ENCODE measurements around the gene SLC49A4. TPM values are rescaled to one million over a fixed set of nuclear protein-coding genes. Genes with fewer than 3 reads are reported as not detected.
"Not testable (repeated sequence)": the region's sequence is repeated elsewhere in the genome, so short reads cannot be mapped to it uniquely, and the experiment has no call there.

The SLC49A4 gene, protein sequence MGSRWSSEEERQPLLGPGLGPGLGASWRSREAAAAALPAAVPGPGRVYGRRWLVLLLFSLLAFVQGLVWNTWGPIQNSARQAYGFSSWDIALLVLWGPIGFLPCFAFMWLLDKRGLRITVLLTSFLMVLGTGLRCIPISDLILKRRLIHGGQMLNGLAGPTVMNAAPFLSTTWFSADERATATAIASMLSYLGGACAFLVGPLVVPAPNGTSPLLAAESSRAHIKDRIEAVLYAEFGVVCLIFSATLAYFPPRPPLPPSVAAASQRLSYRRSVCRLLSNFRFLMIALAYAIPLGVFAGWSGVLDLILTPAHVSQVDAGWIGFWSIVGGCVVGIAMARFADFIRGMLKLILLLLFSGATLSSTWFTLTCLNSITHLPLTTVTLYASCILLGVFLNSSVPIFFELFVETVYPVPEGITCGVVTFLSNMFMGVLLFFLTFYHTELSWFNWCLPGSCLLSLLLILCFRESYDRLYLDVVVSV
- 15.9 and 20.8 TPM in 2 replicates for total RNA-seq
- polyA plus RNA-seq, result 10.1 and 16.4 TPM in 2 replicates

- Histone ChIP-seq H3K27ac (peak within 1 kb of the TSS; percentile 87), H3K27me3 (peaks cover 11% of the 10 kb centered on the region), H3K4me1 (ENCODE audit: low read depth) (no peaks in the 10 kb centered on the region), H3K36me3 (no peaks in the 10 kb centered on the region), H3K4me3 (peak within 1 kb of the TSS; percentile 48), H3K9me3 (ENCODE audit: low read depth) (no peaks in the 10 kb centered on the region)
- DNase-seq (ENCODE audit: low read depth in 1 of 2, low spot score in 1 of 2), result peak; percentile 81 to 88
- TF ChIP-seq CTCF (IDR thresholded peaks at IDR 0.05; ENCODE audit: low read depth, low read length), result peak; percentile 5
Measured at GRCh38 chr3:122794779-122795673, at the start of gene SLC49A4. TSS of gene SLC49A4 (plus strand) at chr3:122795069. CDS start at chr3:122795193, 124 bp downstream.

DNA sequence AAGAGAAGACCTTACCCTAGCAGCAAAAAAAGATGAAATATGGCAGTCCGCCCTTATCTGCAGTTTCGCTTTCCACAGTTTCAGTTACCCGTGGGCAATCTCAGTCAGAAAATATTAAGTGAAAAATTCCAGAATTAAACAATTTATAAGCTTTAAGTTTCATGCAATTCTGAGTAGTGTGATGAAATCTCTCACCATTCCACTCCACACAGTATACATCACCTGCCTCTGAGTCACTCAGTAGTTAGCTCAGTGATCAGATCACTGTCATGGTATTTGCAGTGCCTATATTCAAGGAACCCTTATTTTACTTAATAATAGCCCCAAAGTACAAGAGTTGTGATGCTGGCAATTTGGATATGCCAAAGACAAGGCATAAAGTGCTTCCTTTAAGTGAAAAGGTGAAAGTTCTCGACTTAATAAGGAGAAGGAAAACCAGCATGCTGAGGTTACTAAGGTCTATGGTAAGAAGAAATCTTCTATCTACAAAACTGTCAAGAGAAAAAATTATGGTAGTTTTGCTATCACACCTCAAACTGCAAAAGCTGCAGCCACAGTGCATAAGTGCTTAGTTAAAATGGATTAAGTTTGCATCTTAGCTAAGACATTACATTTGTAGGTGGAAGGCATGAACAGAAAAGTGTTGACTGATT, 49.4 kb upstream of the SLC49A4 start:
- TF ChIP-seq CTCF (IDR thresholded peaks at IDR 0.05; ENCODE audit: low read depth, low read length), result no peak
- Histone ChIP-seq H3K27ac (no peak overlapping the region), H3K9me3 (ENCODE audit: low read depth) (no peaks in the 10 kb centered on the region), H3K27me3 (no peaks in the 10 kb centered on the region), H3K36me3 (no peaks in the 10 kb centered on the region), H3K4me3 (no peak overlapping the region), H3K4me1 (ENCODE audit: low read depth) (no peaks in the 10 kb centered on the region)
- peak in 1 of 2 donors; percentile 52 for DNase-seq (ENCODE audit: low read depth in 1 of 2, low spot score in 1 of 2)

DNA sequence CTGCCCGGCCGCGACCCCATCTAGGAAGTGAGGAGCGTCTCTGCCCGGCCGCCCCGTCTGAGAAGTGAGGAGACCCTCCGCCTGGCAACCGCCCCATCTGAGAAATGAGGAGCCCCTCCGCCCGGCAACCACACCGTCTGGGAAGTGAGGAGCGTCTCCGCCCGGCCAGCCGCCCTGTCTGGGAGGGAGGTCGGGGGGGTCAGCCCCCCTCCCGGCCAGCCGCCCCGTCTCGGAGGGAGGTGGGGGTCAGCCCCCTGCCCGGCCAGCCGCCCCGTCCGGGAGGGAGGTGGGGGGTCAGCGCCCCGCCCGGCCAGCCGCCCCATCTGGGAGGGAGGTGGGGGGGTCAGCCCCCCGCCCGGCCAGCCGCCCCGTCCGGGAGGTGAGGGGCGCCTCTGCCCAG, 47.6 kb upstream of the SLC49A4 start:
- not testable (repeated sequence) for H3K4me3 ChIP-seq; H3K4me1 ChIP-seq (ENCODE audit: low read depth); H3K27ac ChIP-seq; DNase-seq (ENCODE audit: low read depth in 1 of 2, low spot score in 1 of 2); H3K9me3 ChIP-seq (ENCODE audit: low read depth); H3K27me3 ChIP-seq; H3K36me3 ChIP-seq

DNA sequence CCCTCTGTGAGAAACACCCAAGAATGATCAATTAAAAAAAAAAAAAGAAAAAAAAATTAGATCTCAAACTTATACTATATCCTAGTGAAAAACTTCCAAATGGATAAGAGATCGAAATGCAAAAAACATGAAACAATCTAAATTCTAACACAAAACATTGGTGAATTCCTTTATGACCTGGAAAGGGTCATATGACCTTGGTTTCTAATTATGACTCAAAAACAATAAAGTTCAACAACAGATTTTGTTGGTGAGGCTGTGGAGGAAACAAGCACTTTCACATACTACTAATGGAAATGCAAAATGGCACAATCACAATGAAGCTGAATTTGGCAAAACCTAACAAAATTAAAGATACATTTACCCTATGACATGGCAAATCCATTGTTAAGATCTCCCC, 46.5 kb upstream of the SLC49A4 start:
- no peak for DNase-seq (ENCODE audit: low read depth in 1 of 2, low spot score in 1 of 2)
- no peaks in the 10 kb centered on the region for H3K27me3 ChIP-seq
- no peak for TF ChIP-seq CTCF (IDR thresholded peaks at IDR 0.05; ENCODE audit: low read depth, low read length)
- no peak overlapping the region for H3K27ac ChIP-seq
- no peaks in the 10 kb centered on the region for H3K36me3 ChIP-seq
- no peak overlapping the region for H3K4me3 ChIP-seq
- no peaks in the 10 kb centered on the region for H3K4me1 ChIP-seq (ENCODE audit: low read depth)
- H3K9me3 ChIP-seq (ENCODE audit: low read depth), result no peaks in the 10 kb centered on the region

GRCh38 chr3:122754929-122755328, 39.9 kb upstream of the SLC49A4 start:
- Histone ChIP-seq H3K27ac (no peak overlapping the region), H3K9me3 (ENCODE audit: low read depth) (no peaks in the 10 kb centered on the region), H3K4me1 (ENCODE audit: low read depth) (no peaks in the 10 kb centered on the region), H3K4me3 (no peak overlapping the region), H3K36me3 (no peaks in the 10 kb centered on the region), H3K27me3 (no peaks in the 10 kb centered on the region)
- peak; percentile 52 to 67 for DNase-seq (ENCODE audit: low read depth in 1 of 2, low spot score in 1 of 2)
- TF ChIP-seq CTCF (IDR thresholded peaks at IDR 0.05; ENCODE audit: low read depth, low read length), result peak; percentile 86

All from cardiac muscle cell (in vitro differentiated cells and primary cell).